Measurements from ENCODE around the gene TBC1D4. TPM values are rescaled to one million over a fixed set of nuclear protein-coding genes. Genes with fewer than 3 reads are reported as not detected.
A peak's percentile ranks its signal among the peaks of the same experiment; 100 is the strongest.

TBC1D4 gene
- total RNA-seq, 3 donors from 2014 or later = 33.3 to 52.8 (median 40.6) TPM

GRCh38 chr13:75452564-75452963 lies 29.4 kb downstream of the TBC1D4 start:
- no peak for TF ChIP-seq CTCF (IDR thresholded peaks at IDR 0.05)
- no peak for TF ChIP-seq POLR2AphosphoS5 (IDR thresholded peaks at IDR 0.05)
- no peak for TF ChIP-seq POLR2A (IDR thresholded peaks at IDR 0.05)
- no peak for DNase-seq (ENCODE audit: low spot score in 2 of 2)
- Histone ChIP-seq H3K27ac (peak overlapping the region in 1 of 2 donors; percentile 31), H3K4me3 (no peak overlapping the region), H3K27me3 (no peaks in the 10 kb centered on the region), H3K36me3 (no peaks in the 10 kb centered on the region), H3K9me3 (no peaks in the 10 kb centered on the region), H3K4me1 (no peaks in the 10 kb centered on the region)
- intact Hi-C loops (cut with DNase I; ENCODE audit: low total_unique reads) = no loop called here

GRCh38 chr13:75447493-75447892 lies 34.5 kb downstream of the TBC1D4 start:
- TF ChIP-seq CTCF (IDR thresholded peaks at IDR 0.05) = no peak
- TF ChIP-seq POLR2AphosphoS5 (IDR thresholded peaks at IDR 0.05) = no peak
- no peak for TF ChIP-seq POLR2A (IDR thresholded peaks at IDR 0.05)
- intact Hi-C loops (cut with DNase I; ENCODE audit: low total_unique reads) = loop anchor here (5.0 kb wide), 1 partner anchor 1525 kb away; no protein-coding TSS in a partner anchor
- H3K27ac ChIP-seq = no peak overlapping the region
- peaks cover 0 to 3% of the 10 kb centered on the region in 2 donors for H3K4me1 ChIP-seq
- H3K4me3 ChIP-seq = no peak overlapping the region
- no peak for DNase-seq (ENCODE audit: low spot score in 2 of 2)
- H3K9me3 ChIP-seq = no peaks in the 10 kb centered on the region
- no peaks in the 10 kb centered on the region for H3K27me3 ChIP-seq
- no peaks in the 10 kb centered on the region for H3K36me3 ChIP-seq

GRCh38 chr13:75446874-75447273 lies 35.1 kb downstream of the TBC1D4 start:
- Histone ChIP-seq H3K36me3 (no peaks in the 10 kb centered on the region), H3K9me3 (no peaks in the 10 kb centered on the region), H3K4me1 (peaks cover 0 to 3% of the 10 kb centered on the region in 2 donors), H3K4me3 (no peak overlapping the region), H3K27me3 (no peaks in the 10 kb centered on the region), H3K27ac (no peak overlapping the region)
- TF ChIP-seq POLR2A (IDR thresholded peaks at IDR 0.05) = no peak
- TF ChIP-seq POLR2AphosphoS5 (IDR thresholded peaks at IDR 0.05) = no peak
- no peak for TF ChIP-seq CTCF (IDR thresholded peaks at IDR 0.05)
- intact Hi-C loops (cut with DNase I; ENCODE audit: low total_unique reads) = loop anchor here (5.0 kb wide), 1 partner anchor 1525 kb away; no protein-coding TSS in a partner anchor
- DNase-seq (ENCODE audit: low spot score in 2 of 2) = no peak

GRCh38 chr13:75445717-75446499 lies 36.1 kb downstream of the TBC1D4 start:
- TF ChIP-seq POLR2A (IDR thresholded peaks at IDR 0.05) (no peak), POLR2AphosphoS5 (IDR thresholded peaks at IDR 0.05) (no peak), CTCF (IDR thresholded peaks at IDR 0.05) (no peak)
- Histone ChIP-seq H3K4me1 (peaks cover 0 to 3% of the 10 kb centered on the region in 2 donors), H3K27ac (peak overlapping the region; percentile 42 to 57), H3K36me3 (no peaks in the 10 kb centered on the region), H3K9me3 (no peaks in the 10 kb centered on the region), H3K4me3 (peak overlapping the region; percentile 11 to 37 (median 23)), H3K27me3 (no peaks in the 10 kb centered on the region)
- intact Hi-C loops (cut with DNase I; ENCODE audit: low total_unique reads) = loop anchor here (5.0 kb wide), 1 partner anchor 1526 kb away; no protein-coding TSS in a partner anchor
- no peak for DNase-seq (ENCODE audit: low spot score in 2 of 2)

GRCh38 chr13:75444016-75444415 lies 38.0 kb downstream of the TBC1D4 start:
- Histone ChIP-seq H3K27ac (no peak overlapping the region), H3K9me3 (no peaks in the 10 kb centered on the region), H3K4me1 (peaks cover 0 to 3% of the 10 kb centered on the region in 2 donors), H3K36me3 (no peaks in the 10 kb centered on the region), H3K4me3 (no peak overlapping the region), H3K27me3 (no peaks in the 10 kb centered on the region)
- TF ChIP-seq CTCF (IDR thresholded peaks at IDR 0.05) (no peak), POLR2A (IDR thresholded peaks at IDR 0.05) (no peak), POLR2AphosphoS5 (IDR thresholded peaks at IDR 0.05) (no peak)
- intact Hi-C loops (cut with DNase I; ENCODE audit: low total_unique reads) = no loop called here
- no peak for DNase-seq (ENCODE audit: low spot score in 2 of 2)
